B cell (primary cell): Measurements from ENCODE around the gene FAM83G. TPM values are rescaled to one million over a fixed set of nuclear protein-coding genes. Genes with fewer than 3 reads are reported as not detected.

Source experiments
- ATAC-seq: fragments of 200-7000 bp; cut with Tn5 transposase; one replicate; pipeline ENCODE4 v1.10.0; 2021; ENCODE audit warnings: low read depth, mild to moderate bottlenecking, moderate number of reproducible peaks, moderate library complexity
- CTCF ChIA-PET: fragments of 350-600 bp; sonication (Branson Sonifier 250); formaldehyde crosslinking; loops from one replicate; lab custom pipeline; 2021; ENCODE audit warnings: antibody characterized with exemption, inconsistent platforms; lab: Charles Lee
- POLR2A ChIA-PET: fragments of 350-600 bp; sonication (Branson Sonifier 250); formaldehyde crosslinking; loops from one replicate; lab custom pipeline; 2021; ENCODE audit warnings: antibody characterized with exemption; lab: Charles Lee
- DNase-seq: peaks from one replicate; pipeline ENCODE4 v3.0.0; 2013
- H2AFZ ChIP-seq: 2 replicates; pipeline ENCODE4 v1.6.1; 2012; ENCODE audit warnings: mild to moderate bottlenecking, low read depth, low read length; ENCODE audit not compliant: insufficient read depth, poor library complexity, severe bottlenecking
- H3K27ac ChIP-seq, 2 donors: 1 replicate in 1 of 2; 2 replicates in 1 of 2; pipeline ENCODE4 v1.5.1; 2012 to 2013; ENCODE audit warnings: low read length in 2 of 2, mild to moderate bottlenecking in 2 of 2, moderate library complexity in 1 of 2
- H3K27me3 ChIP-seq, 4 experiments: fragments of 200-600 bp in 1 of 4; sonication (generic) in 1 of 4; replicated peaks in 1 of 4; 1 replicate in 2 of 4; 2 replicates in 2 of 4; pipeline versions ENCODE4 v1.6.1 to v1.7.0; 2013 to 2016; ENCODE audit warnings: low read length in 3 of 4, mild to moderate bottlenecking in 2 of 4, mixed read lengths in 1 of 4, moderate library complexity in 1 of 4; ENCODE audit not compliant: insufficient read depth in 4 of 4, control insufficient read depth in 3 of 4; ENCODE audit errors: control extremely low read depth in 1 of 4
- H3K36me3 ChIP-seq, 2 experiments: replicated peaks in 1 of 2; 1 replicate in 1 of 2; 2 replicates in 1 of 2; pipeline versions ENCODE4 v1.6.1 to v1.7.1; 2013; ENCODE audit warnings: low read length in 1 of 2; ENCODE audit not compliant: insufficient read depth in 2 of 2, control insufficient read depth in 1 of 2; ENCODE audit errors: control extremely low read depth in 1 of 2, extremely low read depth in 1 of 2
- H3K4me1 ChIP-seq, 2 donors: fragments of 200-600 bp in 1 of 2; sonication (generic) in 1 of 2; 1 replicate in 1 of 2; 2 replicates in 1 of 2; pipeline versions ENCODE4 v1.5.1 to v1.6.1; 2013 to 2017; ENCODE audit warnings: low read length in 2 of 2; ENCODE audit not compliant: control insufficient read depth in 2 of 2, insufficient read depth in 2 of 2
- H3K4me2 ChIP-seq: replicated peaks from 2 replicates; pipeline ENCODE3; 2012; ENCODE audit warnings: mild to moderate bottlenecking, low read depth, low read length; ENCODE audit not compliant: poor library complexity, severe bottlenecking
- H3K4me3 ChIP-seq, 5 experiments: fragments of 200-600 bp in 1 of 5; sonication (generic) in 1 of 5; 1 replicate in 3 of 5; 2 replicates in 2 of 5; pipeline versions ENCODE4 v1.5.1 to v1.7.0; 2011 to 2016; ENCODE audit warnings: low read length in 4 of 5, mild to moderate bottlenecking in 4 of 5, low read depth in 2 of 5, control low read depth in 1 of 5, moderate library complexity in 1 of 5; ENCODE audit not compliant: insufficient read depth in 1 of 5; ENCODE audit errors: control extremely low read depth in 1 of 5, extremely low read depth in 1 of 5
- H3K79me2 ChIP-seq: fragments of 200-600 bp; sonication (generic); one replicate; pipeline ENCODE4 v1.6.0; 2016; ENCODE audit warnings: low read length; ENCODE audit not compliant: control insufficient read depth, insufficient read depth
- H3K9ac ChIP-seq: fragments of 200-600 bp; sonication (generic); 2 replicates; pipeline ENCODE4 v1.6.1; 2017; ENCODE audit warnings: mild to moderate bottlenecking, low read length, moderate library complexity
- H3K9me3 ChIP-seq, 3 donors: one replicate each; pipeline versions ENCODE4 v1.6.1 to v1.7.1; 2013; ENCODE audit warnings: low read length in 2 of 3; ENCODE audit not compliant: control insufficient read depth in 2 of 3, insufficient read depth in 1 of 3; ENCODE audit errors: control extremely low read depth in 1 of 3
- H4K20me1 ChIP-seq: 2 replicates; pipeline ENCODE4 v1.6.0; 2012; ENCODE audit warnings: mild to moderate bottlenecking, low read length; ENCODE audit not compliant: insufficient read depth, control insufficient read depth, poor library complexity, severe bottlenecking
- H3K27ac Mint-ChIP-seq: one replicate; pipeline ENCODE4 v1.8.0; 2021; ENCODE audit warnings: mixed read lengths
- H3K27me3 Mint-ChIP-seq: one replicate; pipeline ENCODE4 v1.8.0; 2021; ENCODE audit warnings: mixed read lengths
- H3K4me1 Mint-ChIP-seq: one replicate; pipeline ENCODE4 v1.8.0; 2021; ENCODE audit warnings: mixed read lengths
- H3K4me3 Mint-ChIP-seq: one replicate; pipeline ENCODE4 v1.8.0; 2021; ENCODE audit warnings: mixed read lengths
- H3K9me3 Mint-ChIP-seq: one replicate; pipeline ENCODE4 v1.8.0; 2022; ENCODE audit warnings: mixed read lengths; ENCODE audit not compliant: insufficient read depth
- CTCF ChIP-seq: fragments of 200-600 bp; IDR thresholded peaks from one replicate; pipeline ENCODE4 v1.8.0; 2022; ENCODE audit warnings: antibody characterized with exemption, mild to moderate bottlenecking
- EZH2 ChIP-seq: IDR thresholded peaks from 2 replicates; pipeline ENCODE4 v1.6.1; 2012; ENCODE audit warnings: borderline replicate concordance, low read depth, mild to moderate bottlenecking, moderate library complexity, low read length; ENCODE audit not compliant: insufficient read depth, poor library complexity, severe bottlenecking
- WGBS: methylation state at CpG from one replicate; pipeline ENCODE4 v1.1.5; 2013; ENCODE audit warnings: missing lambda C conversion rate; ENCODE audit not compliant: insufficient coverage; 5-methylcytosine and 5-hydroxymethylcytosine counted together
- intact Hi-C: fragments of 100-400 bp; cut with micrococcal nuclease; formaldehyde crosslinking; loops from one replicate; pipeline ENCODE4 v1.10.0; 2022
- polyA plus RNA-seq: library from polyadenylated mRNA; depleted of rRNA; stranded (reverse); fragments of >200 nt; gene quantifications from 2 replicates; pipeline ENCODE4 v1.2.3, GENCODE V29; 2012
- total RNA-seq, 2 donors: library from RNA; stranded (reverse); fragments of 120-200 nt in 1 of 2; gene quantifications; 1 replicate in 1 of 2; 2 replicates in 1 of 2; pipeline versions ENCODE4 v1.2.3 to v1.2.4, GENCODE V29; 2013 to 2022

FAM83G gene
- total and polyA plus RNA-seq, 2 donors (not counting 1 experiment from before 2014, with no cell fraction given), result 4.7 to 14.3 TPM

GRCh38 chr17:18975597-18975996, 29.0 kb downstream of the FAM83G start:
- CTCF ChIA-PET, result no interaction called here
- Histone ChIP-seq H3K36me3 (peaks cover 0 to 32% of the 10 kb centered on the region in 2 experiments), H3K4me1 (no peaks in the 10 kb centered on the region), H3K79me2 (no peaks in the 10 kb centered on the region), H3K27ac (no peak overlapping the region), H3K4me2 (no peak overlapping the region), H4K20me1 (no peaks in the 10 kb centered on the region), H3K27me3 (no peaks in the 10 kb centered on the region), H3K9ac (no peak overlapping the region), H2AFZ (no peak overlapping the region), H3K9me3 (no peaks in the 10 kb centered on the region), H3K4me3 (no peak overlapping the region)
- WGBS, result 94% methylated on average over 13 of the region's 13 CpGs
- POLR2A ChIA-PET, result interaction anchor here (0.6 kb wide), 1 partner anchor 15 kb away, joined by 3 read pairs; no protein-coding TSS in a partner anchor
- ATAC-seq, result no peak
- DNase-seq, result no peak
- no peak overlapping the region for H3K4me3 Mint-ChIP-seq
- no peaks in the 10 kb centered on the region for H3K4me1 Mint-ChIP-seq
- intact Hi-C loops, result no loop called here
- TF ChIP-seq CTCF (no peak), EZH2 (no peak)
- no peaks in the 10 kb centered on the region for H3K27me3 Mint-ChIP-seq
- no peak overlapping the region for H3K27ac Mint-ChIP-seq
- no peaks in the 10 kb centered on the region for H3K9me3 Mint-ChIP-seq

- H4K20me1 ChIP-seq, result no peaks in the 10 kb centered on the region
- H2AFZ ChIP-seq, result no peak overlapping the region
- Mint-ChIP-seq H3K4me3 (no peak overlapping the region), H3K4me1 (no peaks in the 10 kb centered on the region), H3K9me3 (no peaks in the 10 kb centered on the region), H3K27me3 (no peaks in the 10 kb centered on the region), H3K27ac (no peak overlapping the region)
- H3K79me2 ChIP-seq, result no peaks in the 10 kb centered on the region
- ChIA-PET POLR2A (no interaction called here), CTCF (no interaction called here)
- no peaks in the 10 kb centered on the region for H3K27me3 ChIP-seq
- H3K4me1 ChIP-seq, result no peaks in the 10 kb centered on the region
- TF ChIP-seq CTCF, result no peak
- no peak for TF ChIP-seq EZH2
- DNase-seq (no peak), ATAC-seq (no peak)
- no peak overlapping the region for H3K4me3 ChIP-seq
- no peak overlapping the region for H3K4me2 ChIP-seq
- H3K36me3 ChIP-seq, result peaks cover 0 to 32% of the 10 kb centered on the region in 2 experiments
- 95% methylated on average over 10 of the region's 10 CpGs for WGBS
- no peak overlapping the region for H3K9ac ChIP-seq
- intact Hi-C loops, result no loop called here
- H3K27ac ChIP-seq, result no peak overlapping the region
- H3K9me3 ChIP-seq, result no peaks in the 10 kb centered on the region
Observed at GRCh38 chr17:18974407-18975149, 30.0 kb downstream of the FAM83G start.
